NCI-H2107 (cell line): ENCODE results near the gene KLF15.
"Not testable (repeated sequence)": the region's sequence is repeated elsewhere in the genome, so short reads cannot be mapped to it uniquely, and the experiment has no call there.

Experiments used
- DNase-seq: peaks from one replicate; lab custom pipeline; 2025; lab: John Stamatoyannopoulos, UW

The KLF15 gene

DNA sequence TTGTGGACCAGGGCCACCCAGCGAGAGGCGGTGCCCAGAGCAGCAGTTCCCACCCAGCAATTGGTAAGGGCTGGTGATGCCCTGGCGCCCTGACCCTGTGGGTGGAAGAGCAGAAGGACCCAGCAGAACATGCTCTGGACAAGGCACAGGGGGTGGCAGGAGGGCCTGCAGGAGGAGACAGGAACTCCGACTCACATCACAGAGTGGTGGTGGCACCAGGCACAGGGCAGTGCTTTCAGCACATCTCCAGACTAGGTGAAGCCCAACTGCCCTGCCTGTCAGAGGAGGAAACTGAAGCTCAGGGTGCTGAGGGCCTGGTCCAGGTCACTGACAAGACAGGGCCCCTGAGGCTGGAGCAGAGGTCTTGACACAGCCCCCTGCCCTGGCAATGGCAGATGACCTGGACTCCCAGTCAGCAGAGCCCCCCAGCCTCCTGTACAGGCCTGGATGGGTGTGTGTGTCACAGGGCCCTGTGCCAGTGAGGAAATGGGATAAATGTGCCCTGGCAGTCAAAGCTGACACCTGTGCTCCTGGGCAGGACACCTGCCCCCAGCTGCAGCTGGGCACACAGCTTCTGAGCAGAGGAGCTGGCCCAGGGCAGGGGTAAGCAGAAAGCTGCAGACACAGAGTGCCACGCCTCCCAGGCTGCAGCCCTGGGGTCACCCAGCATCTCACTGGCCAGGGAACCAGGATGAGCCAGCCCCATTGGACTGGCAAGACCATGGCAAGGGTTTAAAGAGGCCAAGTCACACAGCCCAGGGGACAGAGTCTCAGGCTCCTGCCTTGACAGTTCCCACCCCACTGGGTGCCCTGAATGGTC lies 11.4 kb downstream of the KLF15 start:
- DNase-seq: no peak

- DNase-seq: no peak
These were observed 12.0 kb downstream of the KLF15 start for GRCh38 chr3:126345231-126345630.

- DNase-seq: no peak
These were observed 12.7 kb downstream of the KLF15 start for GRCh38 chr3:126344380-126345041.

GRCh38 chr3:126343649-126344035 lies 13.6 kb downstream of the KLF15 start:
- DNase-seq: no peak

DNA sequence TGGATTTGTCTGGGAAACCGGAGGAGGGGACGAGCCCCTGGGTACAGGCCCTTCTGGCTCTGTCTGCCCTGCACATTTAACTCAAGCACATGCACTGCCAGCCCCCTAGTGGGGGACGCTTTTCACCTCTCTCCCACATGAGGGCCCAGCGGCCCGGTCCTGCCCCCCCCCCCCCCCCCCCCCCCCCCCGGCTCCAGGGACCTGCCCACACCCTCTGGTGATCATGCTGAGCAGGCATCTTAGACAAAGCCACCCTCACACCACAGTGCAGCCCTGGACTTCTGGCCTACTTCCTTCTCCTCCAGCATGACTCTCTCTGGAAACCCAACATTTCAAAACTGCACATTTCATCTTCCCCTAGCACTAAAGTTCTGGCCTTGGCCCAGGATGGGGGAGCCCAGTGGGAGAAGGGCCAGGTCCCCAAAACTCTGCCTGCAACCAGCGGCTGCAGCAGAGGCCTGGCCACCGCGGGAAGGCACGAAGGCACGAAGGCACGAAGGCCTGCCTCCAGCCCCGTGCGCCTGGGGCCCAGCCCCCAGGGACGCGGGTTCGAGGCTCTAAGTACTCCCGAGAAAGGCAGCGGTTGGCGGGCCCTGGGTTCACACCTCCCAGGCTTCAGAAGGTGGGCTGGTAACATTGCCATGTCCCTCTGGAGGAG lies 14.1 kb downstream of the KLF15 start:
- DNase-seq: no peak

GRCh38 chr3:126342211-126342610 lies 15.0 kb downstream of the KLF15 start:
- no peak for DNase-seq

DNA sequence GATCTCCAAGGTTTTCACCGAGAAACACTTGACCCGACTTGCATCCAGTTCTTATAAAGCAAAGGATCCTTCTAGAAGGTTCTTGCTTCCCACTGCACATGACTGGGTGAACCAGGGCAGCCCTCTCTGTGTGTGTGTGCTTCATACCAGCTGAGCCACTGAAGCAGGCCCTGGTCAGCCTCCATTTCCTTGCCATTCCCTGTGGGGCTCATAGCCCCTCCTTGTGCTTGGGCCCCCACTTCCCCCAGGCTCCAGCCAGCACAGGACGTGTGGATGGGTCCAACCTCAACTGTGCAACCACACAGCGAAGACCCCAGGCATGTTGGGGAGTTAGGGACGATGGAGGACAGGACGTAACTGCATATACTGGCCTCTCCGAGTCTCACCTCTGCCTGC lies 15.5 kb downstream of the KLF15 start:
- DNase-seq: no peak

DNA sequence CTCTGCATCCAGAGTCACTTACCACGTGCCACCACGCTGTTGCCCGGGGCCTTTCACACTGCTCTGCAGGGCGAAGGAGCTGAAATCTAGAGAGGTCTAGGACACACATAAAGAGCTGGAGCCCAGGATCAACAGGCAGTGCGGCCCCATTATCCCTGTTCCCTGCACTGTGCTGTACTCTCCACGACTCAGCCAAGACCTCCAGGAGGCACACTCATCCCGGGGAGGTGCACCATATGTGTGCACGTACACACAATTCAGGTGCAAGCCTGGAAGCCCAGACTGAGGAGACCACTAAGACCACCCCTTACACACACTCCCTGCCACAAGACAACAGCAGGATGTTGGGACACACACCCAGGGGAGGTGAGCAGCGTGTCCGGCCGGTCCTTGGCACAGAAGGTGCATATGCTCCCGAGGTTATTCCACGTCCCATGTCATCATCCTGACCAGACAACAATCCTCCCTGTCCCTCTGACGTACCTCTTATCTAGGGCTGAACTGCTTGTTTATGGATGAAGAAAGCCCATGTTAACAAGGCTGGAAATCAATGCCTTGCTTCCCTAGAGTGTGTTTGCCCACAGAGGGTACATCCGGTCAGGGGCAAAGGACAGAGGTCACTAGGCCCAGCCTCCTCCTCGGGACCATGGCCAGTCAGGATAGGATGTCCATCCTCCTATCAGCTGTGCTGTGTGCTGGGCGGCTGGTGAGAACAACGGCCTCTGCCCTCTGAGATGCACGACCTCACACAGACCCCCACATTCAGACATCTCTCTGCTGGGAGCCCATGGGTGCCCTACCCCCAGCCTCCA lies 16.1 kb downstream of the KLF15 start:
- DNase-seq: no peak

DNA sequence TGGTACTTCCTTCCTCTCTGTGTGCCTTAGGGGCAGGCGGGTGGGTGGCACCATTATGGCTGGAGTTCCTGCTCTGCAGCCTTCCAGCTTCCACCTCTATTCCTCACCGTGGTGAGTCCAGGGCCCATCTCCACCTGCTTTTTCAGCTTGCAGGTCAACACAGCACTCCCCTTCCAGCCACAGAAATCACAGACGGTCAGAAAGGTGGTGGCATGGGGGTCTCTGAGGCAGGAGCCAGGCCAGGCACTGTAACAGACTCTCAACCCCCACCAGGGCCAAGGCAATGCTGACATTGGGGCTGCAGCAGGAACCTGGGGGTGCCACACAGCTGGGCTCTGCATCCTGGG lies 16.6 kb downstream of the KLF15 start:
- no peak for DNase-seq

GRCh38 chr3:126340081-126340511 lies 17.1 kb downstream of the KLF15 start:
- DNase-seq: no peak

DNA sequence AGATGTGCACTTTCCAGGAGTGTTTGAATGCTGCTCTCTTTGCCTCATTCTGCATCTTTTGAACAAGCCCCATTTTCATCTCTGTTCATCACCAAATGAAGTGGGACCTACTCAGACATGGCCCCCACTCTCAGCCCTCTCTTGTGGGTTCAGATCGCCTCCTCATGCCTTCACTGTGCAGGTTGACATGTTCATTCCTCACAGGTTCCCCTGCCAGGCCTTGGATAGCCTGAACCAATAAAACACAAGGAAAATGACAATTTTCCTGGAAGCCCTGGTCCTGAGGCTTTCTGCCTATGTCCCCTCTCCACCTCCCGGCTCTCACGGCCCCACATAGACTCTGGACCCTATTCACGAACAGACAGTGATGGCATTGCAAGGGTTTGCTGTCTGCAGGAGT lies 17.7 kb downstream of the KLF15 start:
- no peak for DNase-seq

DNA sequence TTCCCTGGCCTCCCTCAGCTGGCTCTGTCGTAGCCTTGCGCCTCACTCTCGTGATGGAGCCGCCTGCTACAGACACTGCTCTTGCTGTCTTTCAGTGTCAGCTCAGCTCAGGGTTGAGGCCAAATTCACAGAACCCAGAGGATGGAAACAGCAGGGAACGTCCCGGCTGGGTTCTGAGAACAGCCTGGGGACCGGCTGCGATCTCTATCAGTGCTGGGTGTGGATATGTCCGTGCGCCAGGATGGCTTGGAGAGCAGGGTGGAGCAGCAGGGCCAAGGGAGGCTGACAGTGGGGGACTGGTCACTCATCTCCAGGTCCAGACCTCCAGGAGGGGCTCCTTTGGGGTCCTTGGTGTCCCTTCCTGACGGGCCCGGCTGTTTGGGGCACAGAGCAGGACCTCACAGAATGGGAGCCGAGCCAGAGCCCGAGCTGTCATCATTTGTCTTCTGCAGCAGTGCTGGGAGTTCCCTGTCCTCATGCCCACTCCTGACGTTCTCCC lies 18.4 kb downstream of the KLF15 start:
- no peak for DNase-seq

GRCh38 chr3:126337980-126338651 lies 19.1 kb downstream of the KLF15 start:
- DNase-seq: no peak

- not testable (repeated sequence) for DNase-seq
These were observed 25.3 kb downstream of the KLF15 start for GRCh38 chr3:126331812-126332336.

DNA sequence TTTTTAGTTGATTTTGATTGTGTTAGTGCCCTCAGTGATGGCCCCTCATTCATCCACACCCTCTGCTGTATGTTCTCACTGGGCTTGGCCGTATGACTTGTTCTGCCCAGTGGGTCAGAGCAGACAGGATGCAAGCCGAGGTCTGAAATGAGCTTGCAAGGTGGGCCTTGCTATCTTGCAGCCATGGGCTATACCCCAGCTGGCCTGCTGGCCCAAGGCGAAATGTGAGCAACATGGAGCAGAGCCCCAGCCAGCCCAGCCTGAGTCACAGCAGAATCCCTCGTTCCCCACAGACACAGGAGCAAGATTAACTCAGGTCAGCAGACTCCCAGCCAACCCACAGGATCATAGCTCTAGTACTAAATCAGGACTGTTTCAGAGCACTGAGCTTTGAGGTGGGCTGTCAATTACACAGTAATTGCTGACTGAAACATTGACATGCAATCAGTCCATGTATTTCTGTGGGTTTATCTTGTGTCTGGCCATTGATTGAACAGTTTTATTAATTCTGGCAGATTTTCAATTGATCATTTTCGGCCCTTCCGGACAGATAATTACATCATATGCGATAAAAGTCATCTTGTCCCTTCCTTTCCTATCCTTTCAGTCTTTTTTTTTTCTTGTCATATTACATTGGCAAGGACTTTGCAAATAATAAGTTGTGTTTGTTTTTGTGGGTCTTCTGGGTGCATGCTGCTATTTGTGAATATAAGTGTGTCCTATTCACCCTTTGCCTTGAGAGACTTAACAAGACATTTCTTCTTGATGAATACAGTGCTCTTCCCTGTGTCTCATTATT lies 27.1 kb downstream of the KLF15 start:
- no peak for DNase-seq

DNA sequence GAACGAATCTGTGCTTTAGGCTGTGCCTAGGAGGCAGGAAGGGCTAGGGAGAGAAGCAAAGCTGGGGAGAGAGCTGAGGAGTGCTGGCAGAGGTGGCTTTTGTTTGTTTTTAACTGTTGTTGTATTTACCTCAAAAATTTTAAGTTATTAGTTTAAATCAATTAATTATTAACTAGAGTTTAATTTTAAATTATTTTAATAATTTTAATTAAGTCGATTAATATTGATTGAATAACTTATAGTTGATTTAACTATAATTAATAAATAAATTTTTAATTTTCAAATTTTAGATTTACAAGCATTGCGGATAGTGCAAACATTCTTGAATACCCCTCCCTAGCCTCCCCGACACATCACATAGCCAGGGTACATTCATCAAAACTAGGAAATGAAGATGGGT lies 30.6 kb downstream of the KLF15 start:
- no peak for DNase-seq

GRCh38 chr3:126322181-126322967 lies 34.8 kb downstream of the KLF15 start:
- no peak for DNase-seq

DNA sequence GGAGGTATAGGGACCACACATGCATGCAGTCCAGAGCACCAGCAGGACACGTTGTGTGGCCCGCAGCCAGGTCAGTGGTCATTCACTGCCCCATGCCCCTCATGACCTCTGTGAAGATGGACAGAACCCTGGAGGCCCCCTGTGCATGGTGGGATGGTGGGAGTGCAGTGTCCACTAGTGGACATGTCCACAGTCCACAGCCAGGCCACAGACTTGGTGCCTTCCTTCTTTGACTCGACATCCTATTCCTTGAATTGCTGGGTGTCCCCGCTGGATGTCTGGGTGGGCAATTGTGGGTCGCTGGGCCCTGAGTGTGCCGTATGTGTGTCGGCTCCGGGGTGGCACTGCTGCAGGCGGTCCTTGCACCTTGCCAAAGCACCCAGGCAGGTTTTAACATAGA lies 35.7 kb downstream of the KLF15 start:
- DNase-seq: no peak

DNA sequence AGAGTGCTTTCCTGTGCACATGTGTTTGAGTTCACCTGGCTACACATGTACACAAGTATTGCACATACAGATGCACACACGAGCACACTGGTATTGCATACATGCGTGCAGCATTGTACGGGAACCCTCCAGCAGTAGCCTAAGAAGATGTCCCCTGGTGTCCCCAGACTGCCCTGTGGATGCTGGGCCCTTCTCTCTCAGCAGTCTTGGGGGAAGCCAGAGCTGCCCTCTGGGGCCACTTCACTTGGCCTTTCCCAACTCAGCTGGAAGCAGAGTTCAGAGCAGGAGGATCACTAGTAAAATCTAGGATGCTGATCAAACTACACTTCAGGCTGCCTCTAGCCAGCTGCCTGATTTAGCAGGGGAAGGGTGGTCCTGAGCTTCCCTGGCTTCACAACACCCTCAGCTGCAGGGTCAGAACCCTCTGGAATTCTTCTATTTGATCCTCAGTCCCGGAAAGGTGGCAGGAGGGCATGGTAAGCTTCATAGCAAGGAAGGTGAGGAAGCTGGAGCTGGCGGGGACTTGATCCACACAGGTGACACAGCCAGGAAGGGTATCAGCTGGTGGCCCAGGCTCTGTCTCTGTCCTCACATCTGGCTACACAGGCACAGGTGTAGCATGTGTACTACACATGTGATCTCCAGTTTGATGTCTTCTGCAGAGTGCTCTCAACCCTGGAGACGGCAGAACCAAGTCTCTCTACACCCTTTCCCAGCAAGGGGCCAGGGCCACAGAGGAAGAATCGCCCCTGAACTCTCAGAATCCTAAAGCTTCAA lies 36.5 kb downstream of the KLF15 start:
- no peak for DNase-seq
